Gastrocnemius medialis (tissue), 4 donors: Measurements from ENCODE around the gene TIPARP. TPM values are rescaled to one million over a fixed set of nuclear protein-coding genes. Genes with fewer than 3 reads are reported as not detected.

Experiments
- ATAC-seq, 2 donors: fragments of 150-250 bp; one replicate each; pipeline ENCODE4 v1.9.1; 2016
- DNase-seq, 2 donors: peaks; one replicate each; pipeline ENCODE4 v3.0.0-alpha.2; 2019
- H3K27ac ChIP-seq, 4 donors: fragments of 200-600 bp; sonication (generic); 1 replicate in 1 of 4; 2 replicates in 3 of 4; pipeline ENCODE4 v1.5.1; 2016 to 2018; ENCODE audit warnings: mild to moderate bottlenecking in 2 of 4, moderate library complexity in 1 of 4
- H3K27me3 ChIP-seq, 3 donors: fragments of 200-600 bp; sonication (generic) in 2 of 3; 1 replicate in 1 of 3; 2 replicates in 2 of 3; pipeline versions ENCODE4 v1.5.1 to v1.6.0; 2016 to 2019; ENCODE audit warnings: mild to moderate bottlenecking in 1 of 3, moderate library complexity in 1 of 3
- H3K36me3 ChIP-seq, 2 donors: fragments of 200-600 bp; sonication (generic) in 1 of 2; one replicate each; pipeline ENCODE4 v1.5.1; 2017 to 2018
- H3K4me1 ChIP-seq, 2 donors: fragments of 200-600 bp; sonication (generic) in 1 of 2; one replicate each; pipeline ENCODE4 v1.5.1; 2016 to 2017; ENCODE audit warnings: mild to moderate bottlenecking in 2 of 2
- H3K4me3 ChIP-seq, 4 donors: fragments of 200-600 bp; sonication (generic) in 3 of 4; 1 replicate in 1 of 4; 2 replicates in 3 of 4; pipeline ENCODE4 v1.5.1; 2016 to 2019; ENCODE audit warnings: mild to moderate bottlenecking in 2 of 4
- H3K9me3 ChIP-seq, 3 donors: fragments of 200-600 bp; sonication (generic) in 2 of 3; 1 replicate in 1 of 3; 2 replicates in 2 of 3; pipeline ENCODE4 v1.5.1; 2016 to 2019
- POLR2A ChIP-seq, 2 donors: fragments of 450-650 bp; IDR thresholded peaks; one replicate each; pipeline ENCODE4 v1.6.1; 2017; ENCODE audit warnings: antibody characterized with exemption in 2 of 2, mild to moderate bottlenecking in 2 of 2, moderate library complexity in 2 of 2
- in situ Hi-C, 4 donors: fragments of 200-750 bp; cut with MboI; loops; one replicate each; pipeline versions ENCODE4 v1.15.0 to v1.8.0; 2017; ENCODE audit warnings: low sequenced_read_pairs in 4 of 4
- intact Hi-C: fragments of 100-400 bp; cut with DNase I; formaldehyde crosslinking; loops from one replicate; pipeline ENCODE4 v1.15.1; 2023; ENCODE audit warnings: low total_unique reads
- total RNA-seq, 4 donors: library from RNA; depleted of rRNA; stranded (reverse); fragments of >200 nt; gene quantifications; one replicate each; pipeline versions ENCODE4 v1.1.0 to v1.2.3, GENCODE V29; 2016
- TF ChIP-seq, protein P1 (sequence below), 5 experiments: fragments of 450-650 bp in 3 of 5; fragments of 200-600 bp in 2 of 5; sonication (generic) in 2 of 5; IDR thresholded peaks in 4 of 5; conservative IDR thresholded peaks in 1 of 5; 1 replicate in 4 of 5; 2 replicates in 1 of 5; pipeline ENCODE4 v1.5.1; 2016 to 2019; ENCODE audit warnings: antibody characterized with exemption in 5 of 5, mild to moderate bottlenecking in 3 of 5, moderate library complexity in 3 of 5

The TIPARP gene
- total RNA-seq, 4 donors from 2014 or later = 16.0 to 50.2 (median 31.7) TPM

DNA sequence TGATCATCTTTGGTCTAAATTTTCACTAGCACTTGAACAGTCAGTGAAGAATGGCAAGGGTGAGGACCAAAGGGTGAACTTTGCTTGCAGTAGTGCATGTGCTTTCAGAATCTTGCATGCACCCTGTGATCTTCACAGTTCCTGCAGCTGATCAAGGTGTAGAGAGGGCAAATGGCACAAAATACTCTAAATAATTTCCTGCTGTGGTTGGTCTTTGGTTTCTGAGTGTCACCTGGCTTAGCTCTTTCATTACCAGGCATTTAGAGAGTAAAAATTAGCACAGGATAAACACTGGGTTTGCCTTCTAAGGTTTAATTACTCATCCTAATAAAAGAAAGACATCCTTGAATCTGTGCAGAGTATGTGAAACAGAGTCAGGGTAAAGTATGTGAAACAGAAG is 11.4 kb downstream of the TIPARP start:
- peaks cover 59 to 63% of the 10 kb centered on the region in 2 donors for H3K4me1 ChIP-seq
- no peak for TF ChIP-seq POLR2A (IDR thresholded peaks at IDR 0.05)
- TF ChIP-seq, protein P1, sequence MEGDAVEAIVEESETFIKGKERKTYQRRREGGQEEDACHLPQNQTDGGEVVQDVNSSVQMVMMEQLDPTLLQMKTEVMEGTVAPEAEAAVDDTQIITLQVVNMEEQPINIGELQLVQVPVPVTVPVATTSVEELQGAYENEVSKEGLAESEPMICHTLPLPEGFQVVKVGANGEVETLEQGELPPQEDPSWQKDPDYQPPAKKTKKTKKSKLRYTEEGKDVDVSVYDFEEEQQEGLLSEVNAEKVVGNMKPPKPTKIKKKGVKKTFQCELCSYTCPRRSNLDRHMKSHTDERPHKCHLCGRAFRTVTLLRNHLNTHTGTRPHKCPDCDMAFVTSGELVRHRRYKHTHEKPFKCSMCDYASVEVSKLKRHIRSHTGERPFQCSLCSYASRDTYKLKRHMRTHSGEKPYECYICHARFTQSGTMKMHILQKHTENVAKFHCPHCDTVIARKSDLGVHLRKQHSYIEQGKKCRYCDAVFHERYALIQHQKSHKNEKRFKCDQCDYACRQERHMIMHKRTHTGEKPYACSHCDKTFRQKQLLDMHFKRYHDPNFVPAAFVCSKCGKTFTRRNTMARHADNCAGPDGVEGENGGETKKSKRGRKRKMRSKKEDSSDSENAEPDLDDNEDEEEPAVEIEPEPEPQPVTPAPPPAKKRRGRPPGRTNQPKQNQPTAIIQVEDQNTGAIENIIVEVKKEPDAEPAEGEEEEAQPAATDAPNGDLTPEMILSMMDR (IDR thresholded peaks at IDR 0.05 in 4 of 5, conservative IDR thresholded peaks at IDR 0.05 in 1 of 5) = no peak
- no peak for DNase-seq
- ATAC-seq = no peak
- no peak overlapping the region for H3K27ac ChIP-seq
- H3K27me3 ChIP-seq = no peaks in the 10 kb centered on the region
- in situ Hi-C loops = loop anchor here in 2 of 4 donors (10.0 to 25.0 kb wide), 2 partner anchors 139 to 402 kb away; partner anchors contain the start of gene LEKR1 (in 1 of the 2)
- intact Hi-C loops = no loop called here
- H3K36me3 ChIP-seq = no peaks in the 10 kb centered on the region
- no peak overlapping the region for H3K4me3 ChIP-seq
- H3K9me3 ChIP-seq = no peaks in the 10 kb centered on the region

- H3K36me3 ChIP-seq = no peaks in the 10 kb centered on the region
- intact Hi-C loops = no loop called here
- no peak for ATAC-seq
- no peaks in the 10 kb centered on the region for H3K9me3 ChIP-seq
- no peak overlapping the region for H3K4me3 ChIP-seq
- peaks cover 59 to 62% of the 10 kb centered on the region in 2 donors for H3K4me1 ChIP-seq
- in situ Hi-C loops = loop anchor here in 2 of 4 donors (10.0 to 25.0 kb wide), 2 partner anchors 138 to 400 kb away; partner anchors contain the start of gene LEKR1 (in 1 of the 2)
- no peak for DNase-seq
- no peak overlapping the region for H3K27ac ChIP-seq
- no peak for TF ChIP-seq POLR2A (IDR thresholded peaks at IDR 0.05)
- TF ChIP-seq, protein P1 (IDR thresholded peaks at IDR 0.05 in 4 of 5, conservative IDR thresholded peaks at IDR 0.05 in 1 of 5) = no peak
- no peaks in the 10 kb centered on the region for H3K27me3 ChIP-seq
Observed at GRCh38 chr3:156687023-156687422, 12.6 kb downstream of the TIPARP start.

- Histone ChIP-seq H3K4me3 (no peak overlapping the region), H3K27me3 (no peaks in the 10 kb centered on the region), H3K4me1 (peaks cover 45 to 48% of the 10 kb centered on the region in 2 donors), H3K9me3 (no peaks in the 10 kb centered on the region), H3K27ac (no peak overlapping the region), H3K36me3 (no peaks in the 10 kb centered on the region)
- in situ Hi-C loops (loop anchor here in 2 of 4 donors (10.0 to 25.0 kb wide), 2 partner anchors 136 to 398 kb away; partner anchors contain the start of gene LEKR1 (in 1 of the 2)), intact Hi-C loops (no loop called here)
- ATAC-seq (no peak), DNase-seq (no peak)
- TF ChIP-seq, protein P1 (IDR thresholded peaks at IDR 0.05 in 4 of 5, conservative IDR thresholded peaks at IDR 0.05 in 1 of 5) = no peak
- no peak for TF ChIP-seq POLR2A (IDR thresholded peaks at IDR 0.05)
Observed at GRCh38 chr3:156688632-156689452, 14.5 kb downstream of the TIPARP start.

DNA sequence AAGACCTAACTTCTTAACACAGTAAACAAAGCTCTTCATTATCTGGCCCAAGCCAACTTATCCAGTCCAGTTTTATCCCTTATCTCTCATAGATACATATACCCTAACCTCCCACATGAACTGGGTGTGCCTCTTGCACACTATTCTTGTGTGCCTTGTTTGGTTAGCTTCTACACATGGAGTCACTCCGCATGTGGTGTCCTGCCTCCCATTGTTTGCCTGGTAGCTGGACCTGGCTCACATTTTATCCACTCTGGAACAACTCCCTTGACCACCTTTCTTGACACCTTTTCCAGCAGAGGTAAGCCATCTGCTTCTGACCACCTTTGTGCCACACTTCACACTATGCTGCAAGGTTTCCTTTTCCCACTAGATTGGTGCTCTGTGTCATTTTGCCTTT is 15.2 kb downstream of the TIPARP start:
- no peak for ATAC-seq

More for the DNA sequence above, 15.2 kb downstream of the TIPARP start:
- no peak for TF ChIP-seq POLR2A (IDR thresholded peaks at IDR 0.05)
- TF ChIP-seq, protein P1 (IDR thresholded peaks at IDR 0.05 in 4 of 5, conservative IDR thresholded peaks at IDR 0.05 in 1 of 5) = no peak
- H3K27ac ChIP-seq = no peak overlapping the region
- no peaks in the 10 kb centered on the region for H3K9me3 ChIP-seq
- intact Hi-C loops (no loop called here), in situ Hi-C loops (loop anchor here in 2 of 4 donors (10.0 to 25.0 kb wide), 2 partner anchors 135 to 398 kb away; partner anchors contain the start of gene LEKR1 (in 1 of the 2))
- DNase-seq = no peak
- H3K27me3 ChIP-seq = no peaks in the 10 kb centered on the region
- H3K4me1 ChIP-seq = peaks cover 42 to 44% of the 10 kb centered on the region in 2 donors
- H3K4me3 ChIP-seq = no peak overlapping the region
- H3K36me3 ChIP-seq = peaks cover 0 to 4% of the 10 kb centered on the region in 2 donors
